T-helper 2 cell treated with Interferon-gamma antibody and Interleukin-4, amounts not matched to agents 100 ng/mL and 5 ng/mL, for 36 hours (primary cell): ENCODE data around the gene PKD1L1. TPM values are rescaled to one million over a fixed set of nuclear protein-coding genes. Genes with fewer than 3 reads are reported as not detected.

ENCODE experiments used
- intact Hi-C: fragments of 100-400 bp; cut with micrococcal nuclease; formaldehyde crosslinking; loops from one replicate; pipeline ENCODE4 v1.15.1; 2023
- total RNA-seq: library from RNA; stranded (reverse); gene quantifications from 2 replicates; pipeline ENCODE4 v1.2.3, GENCODE V29; 2022

PKD1L1 gene
- total RNA-seq, 1 donor from 2014 or later: 0.11 TPM

DNA sequence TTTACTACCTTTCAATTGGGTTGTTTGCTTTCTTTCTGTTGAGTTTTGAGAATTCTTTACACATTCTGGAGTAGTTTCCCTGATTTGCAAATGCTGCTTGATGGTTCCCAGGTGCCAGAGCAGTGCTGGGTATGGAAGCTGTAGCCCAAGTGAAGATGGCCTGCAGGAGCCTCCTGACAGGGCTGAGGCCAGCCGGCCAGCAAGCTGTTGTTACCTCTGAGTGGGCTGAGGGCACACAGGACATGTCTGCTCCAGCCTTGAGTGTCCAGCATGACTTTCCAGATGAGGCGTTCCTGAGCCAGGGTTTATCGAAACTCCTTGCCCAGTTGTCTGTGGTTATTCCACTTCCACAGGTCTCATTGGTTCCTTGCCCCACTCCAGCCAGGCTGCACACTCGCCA lies 201.8 kb downstream of the PKD1L1 start:
- intact Hi-C loops: no loop called here

DNA sequence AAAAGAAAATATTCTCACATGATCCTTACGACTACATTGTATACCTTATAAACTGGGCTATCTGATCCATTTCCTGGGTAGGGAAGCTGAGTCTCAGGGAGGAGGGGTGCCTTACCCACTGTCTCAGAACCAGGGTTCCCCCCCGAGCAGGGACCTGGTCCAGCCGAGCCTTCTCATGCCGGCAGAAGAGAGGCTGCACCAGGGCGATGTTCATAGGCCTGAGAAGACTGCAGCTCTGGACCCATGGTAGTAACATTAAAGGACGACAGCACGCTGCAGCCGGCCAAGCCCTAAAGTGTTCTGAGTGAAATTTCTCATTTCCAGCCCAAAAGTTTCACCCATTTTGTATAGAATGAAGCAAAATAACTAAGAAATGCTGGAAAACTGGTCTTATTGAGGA lies 203.4 kb downstream of the PKD1L1 start:
- intact Hi-C loops: no loop called here

DNA sequence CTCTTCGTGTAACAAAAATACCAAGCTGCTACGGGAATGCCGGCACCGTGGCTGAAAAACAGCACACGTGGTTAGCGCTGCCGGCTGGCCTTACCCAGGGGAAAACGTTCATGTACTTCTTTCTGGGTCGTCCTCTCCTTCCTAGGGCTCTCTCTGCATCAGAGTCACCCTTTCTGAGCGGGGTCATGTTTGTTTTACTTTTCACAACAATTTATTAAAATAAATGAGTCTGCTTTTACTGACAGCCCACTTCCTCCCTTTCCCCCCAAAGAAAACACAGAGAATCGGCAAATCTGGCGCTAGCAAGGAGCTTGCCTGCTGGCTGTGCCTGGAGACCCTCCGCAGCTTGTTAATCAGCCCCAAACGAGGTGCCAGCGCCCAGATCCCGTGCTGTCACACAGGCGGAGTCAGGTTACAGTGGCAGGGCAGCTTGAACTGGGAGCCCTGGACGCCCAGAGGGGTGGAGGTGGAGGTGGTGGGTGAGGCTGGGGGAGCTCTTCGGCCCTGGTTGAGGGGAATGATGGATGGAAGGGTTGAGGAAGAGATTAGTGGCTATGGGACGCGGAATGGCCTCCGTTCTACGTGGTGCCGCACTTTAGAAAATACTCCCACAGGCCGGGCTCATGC lies 204.2 kb downstream of the PKD1L1 start:
- intact Hi-C loops: no loop called here

DNA sequence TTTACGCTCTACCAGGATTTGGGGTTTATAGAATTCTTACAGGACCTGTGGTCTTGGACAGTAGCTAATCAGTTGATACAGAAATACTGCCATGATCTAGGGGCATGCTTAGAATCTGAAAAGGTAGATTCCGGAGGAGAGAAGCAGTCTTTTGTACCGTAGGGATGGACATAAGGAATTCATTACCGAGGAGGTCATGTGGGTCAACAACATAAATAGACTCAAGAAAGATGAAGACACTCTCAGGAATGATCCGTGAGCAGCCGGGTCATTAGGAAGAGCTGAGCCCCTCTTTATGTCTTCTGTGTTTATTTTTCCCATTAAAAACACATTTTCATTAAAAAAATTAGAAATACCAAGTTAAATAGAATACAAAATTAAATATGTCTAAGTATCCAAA lies 206.3 kb downstream of the PKD1L1 start:
- intact Hi-C loops: no loop called here

DNA sequence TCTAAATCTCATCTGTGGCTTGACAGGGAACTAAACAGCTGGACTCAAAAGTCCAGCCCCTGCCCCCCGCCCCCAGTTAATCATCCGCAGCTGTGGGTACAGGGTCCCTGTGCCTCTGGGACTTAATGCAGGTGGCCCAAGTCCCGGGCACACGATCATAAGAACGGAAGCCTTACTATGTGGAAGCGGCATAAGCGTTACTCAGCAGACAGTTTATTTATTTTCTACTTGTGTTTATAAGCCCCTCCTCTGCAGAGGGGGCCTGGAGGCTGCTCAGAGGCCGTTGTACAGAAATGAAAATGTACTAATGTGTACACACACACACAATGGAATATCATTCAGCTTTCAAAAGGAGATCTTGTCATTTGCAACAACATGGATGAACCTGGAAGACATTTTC lies 208.4 kb downstream of the PKD1L1 start:
- intact Hi-C loops: no loop called here

DNA sequence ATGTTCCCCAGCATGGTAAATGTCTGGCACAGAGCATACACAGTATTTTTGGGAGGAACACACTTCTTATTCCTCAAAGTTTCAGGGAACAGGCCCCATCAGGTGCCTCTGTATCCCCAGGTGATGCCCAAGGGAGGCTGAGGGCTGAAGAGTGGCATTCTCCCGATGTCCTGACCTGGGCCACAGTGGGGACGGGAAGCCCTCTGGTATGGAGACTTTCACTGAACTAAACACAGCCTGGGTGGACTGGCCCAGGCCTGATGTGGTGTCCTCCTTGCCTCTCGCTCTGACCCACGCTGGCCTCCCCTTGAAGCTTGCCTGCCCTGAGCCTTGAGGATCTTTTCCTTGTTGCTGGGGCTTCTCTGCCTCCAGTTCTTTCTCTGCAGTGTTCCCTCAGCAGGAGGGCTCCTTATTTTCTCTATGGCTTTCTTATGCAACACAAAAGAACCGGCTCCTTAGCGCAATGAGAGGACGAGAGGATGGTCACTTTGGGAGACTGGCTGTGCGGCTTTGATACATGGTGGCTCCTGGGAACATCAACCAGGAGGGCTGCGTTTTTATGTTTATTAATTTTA lies 208.9 kb downstream of the PKD1L1 start:
- intact Hi-C loops: no loop called here

DNA sequence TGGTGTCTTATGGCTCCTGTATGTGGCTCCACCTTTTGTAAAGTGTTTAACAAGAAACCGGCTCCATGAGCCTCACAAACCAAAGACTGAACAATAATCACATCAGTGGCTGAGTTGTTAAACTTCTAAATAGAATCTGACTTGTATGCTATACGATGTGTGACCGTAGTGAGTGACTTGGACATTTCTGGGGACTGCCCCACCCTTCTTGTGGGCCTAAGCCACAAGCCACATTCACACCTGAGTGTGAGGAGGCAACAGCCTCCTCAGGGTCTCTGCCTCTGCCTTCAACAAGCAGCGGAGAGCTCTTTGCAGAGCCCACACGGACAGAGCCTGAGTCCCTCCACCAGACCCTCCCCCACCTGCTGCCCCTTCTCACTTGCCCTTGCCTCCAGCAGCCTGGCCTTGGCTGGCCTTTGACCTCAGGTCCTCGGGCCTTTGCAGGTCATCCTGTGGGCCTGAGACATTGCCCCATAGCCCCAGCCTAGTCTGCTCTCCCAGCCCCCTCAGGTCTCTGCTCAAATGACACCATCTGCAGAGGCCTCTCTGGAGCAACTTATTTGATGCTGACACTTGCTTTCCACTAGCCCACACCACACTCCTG lies 209.6 kb downstream of the PKD1L1 start:
- intact Hi-C loops: no loop called here

DNA sequence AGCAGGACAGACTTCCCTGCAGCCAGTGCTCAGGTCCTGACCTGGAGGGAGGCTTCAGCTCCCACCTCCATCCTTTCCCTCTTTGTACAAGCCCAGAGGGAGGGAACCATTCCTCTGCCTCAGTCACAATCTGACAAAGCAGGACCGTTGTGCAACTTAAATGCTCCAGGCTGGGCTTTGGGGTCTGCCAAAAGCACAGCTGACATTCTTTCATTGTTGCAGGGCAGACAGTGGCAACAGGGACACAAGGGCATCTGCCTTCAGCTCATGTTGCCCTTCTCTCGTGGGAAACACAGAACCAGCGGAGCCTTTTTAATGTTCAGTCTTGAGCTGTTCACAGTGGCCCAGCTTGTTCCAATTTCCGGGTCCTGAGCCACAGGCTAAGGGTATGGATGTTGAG lies 210.7 kb downstream of the PKD1L1 start:
- intact Hi-C loops: no loop called here

DNA sequence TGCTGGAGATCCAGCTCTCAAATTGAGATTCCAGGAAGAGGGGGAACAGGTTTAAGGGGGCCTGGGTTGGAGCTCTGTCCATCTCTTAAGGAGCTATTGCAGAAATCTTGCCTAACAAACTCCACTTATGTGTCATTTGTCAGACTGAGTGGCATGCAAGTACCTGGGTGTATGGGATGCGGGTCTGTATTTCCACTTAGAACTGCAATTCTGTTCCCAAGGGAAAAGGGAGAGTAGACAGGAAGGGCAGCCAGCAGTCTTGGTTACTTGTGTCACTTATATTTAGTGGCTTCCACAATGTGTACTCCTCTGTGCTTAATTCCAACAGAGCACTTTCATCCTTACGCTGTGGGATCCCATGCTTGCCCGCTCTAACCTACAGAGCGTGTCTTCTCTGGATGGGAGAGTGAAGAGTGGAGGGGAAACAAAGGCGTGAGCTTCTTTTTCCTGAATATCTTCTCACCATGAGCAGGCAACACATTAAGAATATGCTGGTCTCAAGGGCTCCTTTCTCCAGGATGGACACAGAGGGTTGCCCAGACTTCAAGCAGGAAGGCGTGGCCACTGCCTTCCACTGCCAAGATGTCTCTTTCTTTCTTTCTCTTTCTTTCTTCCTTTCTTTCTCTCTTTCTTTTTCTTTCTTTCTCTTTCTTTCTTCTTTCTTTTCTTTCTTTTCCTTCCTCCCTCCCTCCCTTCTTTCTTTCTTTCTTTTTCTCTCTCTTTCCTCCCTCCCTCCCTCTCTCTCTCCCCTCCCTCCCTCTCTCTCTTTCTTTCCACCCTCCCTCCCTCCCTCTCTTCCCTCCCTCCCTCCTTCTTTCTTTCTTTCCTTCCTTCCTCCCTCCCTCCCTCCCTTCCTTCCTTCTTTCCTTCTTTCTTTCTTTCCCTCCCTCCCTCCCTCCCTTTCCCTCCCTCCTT lies 212.6 kb downstream of the PKD1L1 start:
- intact Hi-C loops: no loop called here

DNA sequence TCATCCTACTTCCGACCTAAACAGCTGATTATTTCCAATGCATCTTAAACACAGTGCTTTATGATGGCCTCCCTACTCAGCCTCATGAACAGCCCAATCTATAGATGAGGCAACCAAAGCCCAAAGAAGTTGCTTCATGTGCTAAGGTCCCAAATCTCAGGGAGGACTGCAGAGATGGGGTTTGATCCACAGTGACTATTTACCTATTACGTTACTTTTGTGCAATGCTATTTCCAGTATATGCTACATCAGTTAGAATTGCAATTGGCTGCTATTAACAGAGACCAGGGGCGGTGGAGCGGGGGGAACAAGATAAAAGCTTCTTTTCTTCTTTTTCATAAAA lies 213.3 kb downstream of the PKD1L1 start:
- intact Hi-C loops: no loop called here

DNA sequence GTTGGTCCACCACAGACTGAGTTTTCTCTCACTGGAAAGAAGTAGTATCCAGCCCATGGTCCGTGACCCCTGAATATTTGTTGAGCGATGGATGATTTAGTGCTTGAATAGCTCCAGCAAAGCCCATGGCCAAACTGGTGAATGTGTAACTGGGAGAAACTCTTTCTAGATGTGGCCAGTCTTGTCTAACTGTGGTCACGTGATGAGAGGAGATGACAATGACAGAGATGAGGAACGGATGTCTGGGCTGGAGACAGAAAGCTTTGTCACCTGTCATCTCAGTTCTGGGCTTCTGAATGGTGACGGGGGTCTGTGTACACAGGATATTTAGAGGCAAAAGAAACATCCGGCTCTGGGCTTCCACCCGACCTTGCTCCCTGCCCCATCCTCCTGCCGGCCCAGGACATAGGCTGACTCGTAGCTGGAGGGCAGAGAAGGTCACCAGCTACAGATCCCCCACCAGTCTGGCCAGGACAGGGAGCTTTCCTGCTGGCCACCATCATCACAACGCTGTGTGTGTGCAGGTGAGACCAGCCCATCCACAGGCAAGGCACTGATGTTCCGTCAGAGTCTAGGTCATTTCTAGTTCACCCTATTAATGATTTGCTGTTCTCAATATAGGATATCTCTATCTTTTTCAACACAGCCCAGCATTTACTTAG lies 213.8 kb downstream of the PKD1L1 start:
- intact Hi-C loops: no loop called here

DNA sequence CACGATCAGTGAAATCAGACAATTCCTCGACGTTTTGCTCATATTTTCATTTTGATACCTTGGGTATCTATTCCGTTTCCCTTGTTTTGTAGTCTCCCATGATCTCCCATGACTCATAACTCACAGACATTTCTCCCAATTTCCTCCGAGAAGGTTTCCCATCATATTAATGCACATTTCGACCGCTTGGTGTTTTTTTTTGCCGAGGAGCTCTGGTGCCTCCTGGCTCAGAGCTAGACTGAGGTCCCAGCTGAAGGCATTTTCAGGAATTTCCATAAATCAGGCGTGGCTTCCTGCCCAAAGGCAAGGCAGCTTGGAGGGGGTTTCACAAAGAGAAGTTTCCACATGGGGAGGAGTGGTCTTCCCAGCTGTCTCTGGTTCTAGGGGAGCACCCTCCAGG lies 218.1 kb downstream of the PKD1L1 start:
- intact Hi-C loops: no loop called here

DNA sequence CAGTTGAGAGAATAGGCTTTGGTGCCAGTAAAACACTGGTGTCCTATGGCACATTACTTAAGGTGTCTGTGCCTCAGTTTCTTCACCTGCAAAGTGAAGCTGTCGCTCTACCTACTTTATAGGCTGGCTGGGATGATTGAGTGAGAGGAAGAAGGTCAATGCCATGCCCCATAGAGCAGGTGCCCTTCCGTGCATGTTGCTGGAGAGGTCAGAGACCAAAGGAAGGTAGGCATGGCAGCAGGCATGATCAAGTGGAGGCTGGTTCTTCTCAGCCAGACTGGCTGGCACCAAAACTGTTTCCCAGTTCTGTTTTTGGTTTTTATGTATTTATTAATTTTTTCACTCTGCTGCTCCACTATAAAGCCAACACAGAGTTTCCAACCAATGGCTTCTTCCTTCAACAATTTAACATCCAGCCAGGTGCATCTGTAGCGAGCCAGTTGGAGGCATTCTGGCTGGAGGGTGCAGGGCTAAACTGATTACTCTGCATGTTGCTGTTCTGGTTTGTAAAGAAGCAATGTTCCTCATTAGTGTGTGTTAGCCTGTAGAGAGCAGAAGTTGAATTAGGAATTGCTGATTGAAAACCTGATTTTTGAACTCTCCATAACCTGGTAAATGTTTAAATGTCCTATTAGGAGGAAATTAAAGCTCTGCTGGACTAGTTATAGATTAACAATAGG lies 222.1 kb downstream of the PKD1L1 start:
- intact Hi-C loops: no loop called here

DNA sequence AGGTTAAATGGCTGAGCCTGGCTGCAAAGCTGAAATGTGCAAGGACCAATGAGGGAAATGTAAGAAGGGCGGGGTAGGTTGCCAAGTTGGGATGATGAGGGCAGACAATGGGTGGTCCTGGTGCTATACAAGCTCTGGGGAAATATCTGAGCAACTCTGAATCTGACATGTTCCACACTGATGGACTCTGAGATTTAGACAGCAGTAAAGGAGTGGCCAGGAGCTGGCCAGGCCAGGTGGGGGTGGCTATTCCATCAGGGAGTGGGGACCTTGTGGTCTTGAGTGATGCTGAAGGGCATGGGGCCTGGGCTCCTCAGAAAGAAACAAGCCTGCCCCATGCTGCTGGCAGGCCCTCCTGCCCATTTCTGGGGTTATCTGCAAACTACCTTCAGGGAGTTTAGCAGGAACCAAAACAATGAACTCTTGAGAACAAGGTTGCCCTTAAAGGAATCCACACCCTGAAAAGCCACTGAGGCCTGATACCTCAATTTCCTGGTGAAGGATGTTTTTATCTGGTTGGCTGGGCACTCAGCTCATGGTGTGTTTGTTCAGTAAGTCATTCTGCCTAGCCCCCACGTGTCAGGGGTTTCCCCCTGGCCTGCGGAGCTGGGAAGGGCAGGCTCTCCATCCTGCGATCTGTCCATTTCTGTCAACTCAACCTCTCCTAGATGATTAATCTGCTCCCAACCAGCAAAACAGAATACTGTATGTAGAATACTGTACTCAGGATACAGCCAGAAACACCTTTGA lies 223.1 kb downstream of the PKD1L1 start:
- intact Hi-C loops: no loop called here

Other genes with a start within 250 kb of the PKD1L1 start
- gene HUS1, start 31.1 kb upstream of the PKD1L1 start, total RNA-seq: 41.6 and 44.8 TPM in 2 replicates
- gene SUN3, start 80.6 kb upstream of the PKD1L1 start, total RNA-seq: 0.41 TPM in 1 of 2 replicates, not detected in the other
- 0.11 TPM in 1 of 2 replicates, not detected in the other for gene C7orf57, start 87.1 kb upstream of the PKD1L1 start, total RNA-seq
- 75.0 and 77.1 TPM in 2 replicates for gene UPP1, start 140.8 kb upstream of the PKD1L1 start, total RNA-seq
- gene ABCA13, start 223.0 kb upstream of the PKD1L1 start, total RNA-seq: 0.02 TPM in 1 of 2 replicates, not detected in the other